Cardiac muscle cell (in vitro differentiated cells and primary cell): ENCODE measurements around the gene OR2A2. TPM values are rescaled to one million over a fixed set of nuclear protein-coding genes. Genes with fewer than 3 reads are reported as not detected.

ENCODE experiments used
- DNase-seq, 2 donors: peaks; one replicate each; pipeline versions ENCODE4 v3.0.0 to v3.0.0-alpha.2; 2010 to 2017; ENCODE audit warnings: low read depth in 1 of 2, low spot score in 1 of 2
- H3K27ac ChIP-seq: fragments of 200-600 bp; sonication (generic); 2 replicates; pipeline ENCODE4 v1.5.1; 2016
- H3K27me3 ChIP-seq: fragments of 200-600 bp; sonication (generic); 2 replicates; pipeline ENCODE4 v1.6.0; 2016; ENCODE audit warnings: control low read depth
- H3K36me3 ChIP-seq: fragments of 200-600 bp; sonication (generic); 2 replicates; pipeline ENCODE4 v1.5.1; 2016; ENCODE audit warnings: control low read depth
- H3K4me1 ChIP-seq: fragments of 200-600 bp; sonication (generic); 2 replicates; pipeline ENCODE4 v1.8.1; 2017; ENCODE audit warnings: low read depth, mild to moderate bottlenecking, mixed run types
- H3K4me3 ChIP-seq: fragments of 200-600 bp; sonication (generic); 2 replicates; pipeline ENCODE4 v1.5.1; 2016; ENCODE audit warnings: mild to moderate bottlenecking
- H3K9me3 ChIP-seq: fragments of 200-600 bp; sonication (generic); 2 replicates; pipeline ENCODE4 v1.5.1; 2017; ENCODE audit warnings: low read depth, mild to moderate bottlenecking, control low read depth
- CTCF ChIP-seq: IDR thresholded peaks from 2 replicates; pipeline ENCODE4 v1.5.1; 2012; ENCODE audit warnings: low read depth, mild to moderate bottlenecking, low read length
- polyA plus RNA-seq: library from polyadenylated mRNA; unstranded; fragments of >200 nt; fragmentation: Nextera tagmentation; extraction: Ambion mirVana; gene quantifications from 2 replicates; pipeline ENCODE4 v1.2.1, GENCODE V29; 2016
- total RNA-seq: library from RNA; depleted of rRNA; stranded (reverse); fragments of >200 nt; gene quantifications from 2 replicates; pipeline ENCODE4 v1.2.3, GENCODE V29; 2016

OR2A2 gene
- total and polyA plus RNA-seq, 2 experiments from 2014 or later: not detected

DNA sequence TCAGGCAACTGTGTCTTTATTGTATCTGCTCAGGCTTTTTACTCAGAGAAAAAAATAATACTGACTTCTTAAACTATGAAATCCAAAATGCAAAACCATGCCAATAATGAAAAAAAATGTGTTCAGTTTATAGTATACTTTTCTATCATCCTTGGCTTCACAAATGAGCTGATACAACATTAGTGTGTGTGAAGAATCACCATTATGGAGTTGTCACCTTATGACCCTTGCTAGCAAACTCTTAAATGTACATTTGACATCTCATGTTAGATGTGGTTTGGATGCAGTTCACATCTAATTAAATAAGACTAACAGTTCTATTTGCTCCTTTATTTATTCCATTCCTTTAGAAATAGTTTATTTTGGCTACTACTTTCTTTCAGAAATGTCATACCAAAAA, 4.2 kb upstream of the OR2A2 start:
- no peak overlapping the region for H3K27ac ChIP-seq
- no peaks in the 10 kb centered on the region for H3K36me3 ChIP-seq
- DNase-seq: no peak
- no peaks in the 10 kb centered on the region for H3K27me3 ChIP-seq
- H3K4me3 ChIP-seq: no peak overlapping the region
- H3K4me1 ChIP-seq: peaks cover 20% of the 10 kb centered on the region
- H3K9me3 ChIP-seq: no peaks in the 10 kb centered on the region
- no peak for TF ChIP-seq CTCF

DNA sequence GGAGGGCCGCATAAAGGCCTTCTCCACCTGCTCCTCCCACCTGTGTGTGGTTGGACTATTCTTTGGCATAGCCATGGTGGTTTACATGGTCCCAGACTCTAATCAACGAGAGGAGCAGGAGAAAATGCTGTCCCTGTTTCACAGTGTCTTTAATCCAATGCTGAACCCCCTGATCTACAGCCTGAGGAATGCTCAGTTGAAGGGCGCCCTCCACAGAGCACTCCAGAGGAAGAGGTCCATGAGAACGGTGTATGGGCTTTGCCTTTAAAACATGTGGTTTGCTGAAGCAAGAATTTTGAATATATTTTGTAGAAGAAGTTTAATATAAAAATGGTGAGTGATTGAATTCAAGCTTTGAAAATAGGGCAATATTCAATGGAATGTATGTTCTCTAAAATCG, 889 bp downstream of the OR2A2 start:
- H3K4me1 ChIP-seq: no peaks in the 10 kb centered on the region
- no peaks in the 10 kb centered on the region for H3K27me3 ChIP-seq
- no peak overlapping the region for H3K4me3 ChIP-seq
- no peak for TF ChIP-seq CTCF
- H3K36me3 ChIP-seq: no peaks in the 10 kb centered on the region
- H3K9me3 ChIP-seq: no peaks in the 10 kb centered on the region
- H3K27ac ChIP-seq: no peak overlapping the region
- no peak for DNase-seq

DNA sequence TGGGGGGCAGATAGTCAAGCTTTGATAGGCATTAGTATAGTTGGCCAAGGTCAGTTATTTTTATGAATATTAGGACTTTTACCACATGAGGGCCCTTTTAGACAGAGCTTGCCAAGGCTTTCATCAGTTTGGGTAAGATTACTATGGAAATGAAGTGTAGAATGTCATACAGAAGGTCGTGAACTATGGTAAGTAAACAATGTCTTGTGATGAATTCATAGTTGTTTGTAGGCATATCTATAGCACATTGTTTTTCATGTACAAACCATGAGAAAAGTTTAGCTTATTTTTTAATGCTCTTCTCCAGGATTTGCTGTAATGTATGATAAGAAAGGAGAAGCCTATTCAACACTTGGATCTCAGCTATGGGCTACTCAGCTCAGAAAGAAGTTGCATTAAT, 4.3 kb downstream of the OR2A2 start:
- Histone ChIP-seq H3K27me3 (no peaks in the 10 kb centered on the region), H3K4me1 (no peaks in the 10 kb centered on the region), H3K36me3 (no peaks in the 10 kb centered on the region), H3K4me3 (no peak overlapping the region), H3K9me3 (no peaks in the 10 kb centered on the region), H3K27ac (no peak overlapping the region)
- peak in 1 of 2 donors; percentile 10 for DNase-seq
- no peak for TF ChIP-seq CTCF

DNA sequence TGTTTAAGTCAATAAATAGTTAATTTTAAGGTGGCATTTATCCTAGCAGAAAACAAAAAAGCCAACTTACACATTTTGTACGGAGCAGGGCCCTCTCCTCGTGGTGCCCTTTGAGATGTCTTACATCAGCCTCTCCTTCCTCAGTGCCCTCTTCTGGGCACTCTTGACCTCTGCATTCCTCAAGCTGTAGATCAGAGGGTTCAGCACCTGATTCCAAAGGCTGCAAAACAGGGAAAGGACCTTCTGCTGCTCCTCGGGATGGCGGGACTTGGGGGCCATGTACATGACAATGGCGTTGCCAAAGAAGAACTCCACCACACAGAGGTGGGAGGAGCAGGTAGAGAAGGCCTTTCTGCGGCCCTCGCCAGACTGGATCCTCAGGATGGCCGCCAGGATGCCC, 9.0 kb downstream of the OR2A2 start:
- Histone ChIP-seq H3K4me1 (no peaks in the 10 kb centered on the region), H3K36me3 (no peaks in the 10 kb centered on the region), H3K4me3 (no peak overlapping the region), H3K27ac (no peak overlapping the region), H3K27me3 (no peaks in the 10 kb centered on the region), H3K9me3 (no peaks in the 10 kb centered on the region)
- DNase-seq: no peak
- TF ChIP-seq CTCF: no peak

DNA sequence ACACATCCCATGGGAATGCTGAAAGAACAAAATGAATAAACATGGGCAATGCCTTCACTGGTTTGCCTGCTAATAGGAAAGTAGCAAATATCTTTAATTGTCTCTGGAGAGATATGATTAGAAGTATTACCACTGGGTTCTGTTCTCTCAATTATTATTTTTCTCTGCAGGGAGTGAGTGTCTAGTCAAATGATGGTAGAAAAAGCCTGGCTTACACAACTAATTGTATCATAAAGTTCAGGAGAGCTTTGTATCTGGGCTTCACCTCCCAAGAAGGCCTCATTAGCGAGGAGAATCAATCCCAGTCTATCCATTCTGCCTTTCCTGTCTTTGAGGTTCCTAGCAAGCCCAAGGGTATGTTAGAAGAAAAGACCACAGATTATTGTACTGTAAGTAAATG, 13.5 kb downstream of the OR2A2 start, which contains the start of gene OR2A14:
TSS of gene OR2A14 (plus strand) at position 301 of the 400 bp plus-strand sequence. CDS start 5,937 bp downstream, outside the sequence.
- Histone ChIP-seq H3K4me3 (no peak within 1 kb of the TSS), H3K36me3 (no peaks in the 10 kb centered on the region), H3K9me3 (no peaks in the 10 kb centered on the region), H3K27me3 (no peaks in the 10 kb centered on the region), H3K4me1 (no peaks in the 10 kb centered on the region), H3K27ac (no peak within 1 kb of the TSS)
- no peak for TF ChIP-seq CTCF
- no peak for DNase-seq
